Subcutaneous abdominal adipose tissue (tissue), 5 donors: ENCODE measurements around the gene TATDN2.

ENCODE experiments used
- H3K27ac ChIP-seq: one replicate; pipeline ENCODE4 v1.7.0; 2013; ENCODE audit warnings: low read depth, mild to moderate bottlenecking, inconsistent platforms, low read length, moderate library complexity
- H3K27me3 ChIP-seq, 5 donors: one replicate each; pipeline ENCODE4 v1.7.0; 2013; ENCODE audit warnings: low read length in 5 of 5, inconsistent platforms in 1 of 5; ENCODE audit not compliant: control insufficient read depth in 5 of 5, insufficient read depth in 4 of 5
- H3K36me3 ChIP-seq, 5 donors: one replicate each; pipeline ENCODE4 v1.7.0; 2013; ENCODE audit warnings: low read length in 5 of 5; ENCODE audit not compliant: control insufficient read depth in 5 of 5, insufficient read depth in 5 of 5
- H3K4me1 ChIP-seq, 5 donors: one replicate each; pipeline ENCODE4 v1.7.0; 2013; ENCODE audit warnings: low read length in 5 of 5, mild to moderate bottlenecking in 3 of 5, moderate library complexity in 1 of 5; ENCODE audit not compliant: control insufficient read depth in 5 of 5, insufficient read depth in 5 of 5
- H3K4me3 ChIP-seq, 5 donors: one replicate each; pipeline ENCODE4 v1.7.0; 2013; ENCODE audit warnings: low read length in 5 of 5, low read depth in 1 of 5
- H3K9ac ChIP-seq, 5 donors: one replicate each; pipeline ENCODE4 v1.7.0; 2013; ENCODE audit warnings: low read length in 5 of 5, mild to moderate bottlenecking in 4 of 5, moderate library complexity in 3 of 5
- H3K9me3 ChIP-seq, 5 donors: one replicate each; pipeline ENCODE4 v1.7.0; 2013; ENCODE audit warnings: low read length in 5 of 5; ENCODE audit not compliant: control insufficient read depth in 5 of 5
- donor health status: healthy.
- donor health status: healthy.
- donor health status: healthy.
- donor health status: healthy.
- donor health status: healthy.

Gene TATDN2

DNA sequence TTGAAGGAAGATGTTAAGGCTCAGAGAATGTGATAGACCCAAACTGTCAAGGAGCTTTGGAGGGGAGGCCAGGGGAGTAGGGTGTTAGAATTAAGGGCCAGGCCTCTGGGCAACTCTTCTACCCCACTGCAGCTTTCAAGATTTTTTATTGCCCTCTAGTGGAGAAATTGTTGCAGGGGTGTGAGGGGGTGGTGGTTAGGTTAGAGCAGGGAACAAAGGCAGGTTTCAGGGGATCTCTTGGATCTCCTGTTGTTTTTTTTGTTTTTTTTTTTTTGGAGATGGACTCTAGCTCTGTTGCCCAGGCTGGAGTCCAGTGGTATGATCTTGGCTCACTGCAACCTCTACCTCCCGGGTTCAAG lies 74.1 kb downstream of the TATDN2 start:
- Histone ChIP-seq H3K9ac (no peak overlapping the region), H3K9me3 (no peaks in the 10 kb centered on the region), H3K4me3 (no peak overlapping the region), H3K4me1 (peaks cover 2 to 27% (median 20%) of the 10 kb centered on the region in 5 donors), H3K36me3 (peaks cover 0 to 15% (median 14%) of the 10 kb centered on the region in 5 donors), H3K27ac (no peak overlapping the region), H3K27me3 (peaks cover 0 to 5% (median 0%) of the 10 kb centered on the region in 5 donors)

DNA sequence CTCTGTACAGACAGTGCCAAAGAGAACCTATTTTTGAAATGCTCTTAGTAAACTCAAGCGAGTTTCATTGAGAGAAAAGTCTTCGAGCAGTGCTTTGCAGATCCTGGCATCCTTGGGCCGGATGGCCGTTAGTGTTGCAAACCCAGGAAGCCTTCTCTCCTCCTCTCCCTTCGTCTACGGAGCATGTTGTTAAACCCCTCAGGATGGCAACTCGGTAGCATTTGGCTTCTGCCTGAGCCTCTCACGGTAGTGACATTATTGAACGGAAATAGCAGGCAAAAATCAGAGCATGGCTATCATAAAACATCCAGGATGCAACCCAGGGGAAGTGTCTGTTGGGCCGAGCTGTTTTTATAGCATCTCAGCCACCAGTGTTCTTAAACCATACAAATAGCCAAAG lies 79.3 kb downstream of the TATDN2 start:
- peaks cover 0 to 8% (median 0%) of the 10 kb centered on the region in 5 donors for H3K4me1 ChIP-seq
- H3K36me3 ChIP-seq = no peaks in the 10 kb centered on the region
- no peak overlapping the region for H3K9ac ChIP-seq
- no peaks in the 10 kb centered on the region for H3K9me3 ChIP-seq
- peaks cover 7 to 30% (median 24%) of the 10 kb centered on the region in 5 donors for H3K27me3 ChIP-seq
- H3K4me3 ChIP-seq = no peak overlapping the region
- H3K27ac ChIP-seq = no peak overlapping the region

DNA sequence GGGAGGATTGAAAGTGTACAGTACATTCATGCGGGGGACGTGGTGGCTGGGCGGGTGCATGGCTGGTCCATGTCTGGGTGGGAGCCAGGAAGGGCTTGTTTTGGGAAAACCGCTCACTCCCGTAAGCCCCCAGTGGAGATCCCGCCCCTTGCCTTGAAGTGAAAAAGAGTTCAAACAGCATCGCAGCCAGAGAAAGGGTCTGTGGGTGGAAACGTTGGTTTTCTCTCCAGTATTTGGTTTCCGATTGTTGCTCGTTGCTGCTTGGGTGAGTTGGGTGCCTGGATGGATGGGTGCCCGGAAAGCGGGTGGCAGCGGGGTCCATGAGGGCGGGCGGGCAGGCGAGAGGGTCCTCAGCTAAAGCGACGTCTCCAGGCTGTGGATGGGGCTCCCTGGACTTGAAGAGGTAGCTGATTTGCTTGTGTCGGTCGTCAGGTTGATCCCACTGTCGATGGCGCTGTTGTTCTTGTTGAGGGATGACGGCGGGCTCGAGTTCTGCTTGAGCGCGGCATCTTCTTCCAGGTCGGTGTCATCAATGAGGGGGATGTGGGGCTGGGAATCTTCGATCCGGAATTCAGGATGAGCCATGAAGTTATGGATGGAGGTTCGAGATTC lies 80.3 kb downstream of the TATDN2 start:
- H3K9ac ChIP-seq = no peak overlapping the region
- H3K9me3 ChIP-seq = no peaks in the 10 kb centered on the region
- peaks cover 0 to 8% (median 0%) of the 10 kb centered on the region in 5 donors for H3K4me1 ChIP-seq
- H3K4me3 ChIP-seq = no peak overlapping the region
- H3K27ac ChIP-seq = no peak overlapping the region
- no peaks in the 10 kb centered on the region for H3K36me3 ChIP-seq
- H3K27me3 ChIP-seq = peaks cover 7 to 30% (median 24%) of the 10 kb centered on the region in 5 donors

DNA sequence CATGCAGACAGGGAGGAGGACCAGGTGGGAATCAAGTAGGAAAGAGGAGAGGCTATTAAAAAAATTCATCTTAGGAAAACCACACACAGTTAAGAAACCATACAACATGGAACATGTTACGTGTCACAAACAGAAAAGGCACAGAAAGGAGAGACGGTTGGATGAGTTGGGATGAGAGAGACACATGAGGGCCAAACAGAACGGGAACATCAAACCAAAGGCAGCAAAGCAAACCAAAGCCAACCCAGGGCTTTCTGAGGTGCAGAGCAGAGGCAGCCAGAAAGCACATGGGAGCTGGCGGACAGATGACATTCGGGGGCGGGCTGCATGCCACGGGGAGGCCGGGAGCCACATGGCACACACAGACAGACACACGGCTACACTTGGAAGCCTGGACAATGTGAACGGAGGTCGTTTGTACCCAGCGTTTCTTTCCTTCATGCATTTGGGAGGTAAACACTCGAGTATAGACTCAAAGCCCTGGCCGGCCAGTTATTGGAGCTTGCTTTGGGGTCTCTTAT lies 81.3 kb downstream of the TATDN2 start:
- Histone ChIP-seq H3K27ac (no peak overlapping the region), H3K9ac (no peak overlapping the region), H3K4me3 (no peak overlapping the region), H3K36me3 (no peaks in the 10 kb centered on the region), H3K27me3 (peaks cover 7 to 30% (median 24%) of the 10 kb centered on the region in 5 donors), H3K9me3 (no peaks in the 10 kb centered on the region), H3K4me1 (peaks cover 0 to under 1% (median 0%) of the 10 kb centered on the region in 5 donors)

DNA sequence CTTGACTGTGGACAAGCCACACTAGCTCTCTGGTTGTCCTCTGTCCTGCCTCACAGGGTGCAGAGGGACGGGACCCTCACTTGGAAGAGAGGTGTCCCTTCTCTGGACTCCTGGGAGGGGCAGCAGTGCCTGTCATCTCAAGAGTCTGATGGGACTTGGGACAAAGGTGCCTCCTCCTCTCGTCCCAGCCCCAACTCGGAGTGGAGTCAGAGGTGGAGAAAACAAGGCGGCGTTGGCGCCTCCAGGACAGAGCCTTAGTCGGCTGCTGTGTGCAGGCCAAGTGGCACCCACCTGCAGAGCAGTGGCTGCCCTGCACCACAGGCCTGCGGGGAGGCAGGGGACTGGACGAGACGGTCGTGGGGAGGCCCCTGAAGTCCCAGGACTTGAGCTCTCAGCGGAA lies 82.1 kb downstream of the TATDN2 start:
- Histone ChIP-seq H3K9ac (no peak overlapping the region), H3K36me3 (no peaks in the 10 kb centered on the region), H3K27me3 (peaks cover 7 to 30% (median 24%) of the 10 kb centered on the region in 5 donors), H3K4me3 (no peak overlapping the region), H3K4me1 (no peaks in the 10 kb centered on the region), H3K9me3 (no peaks in the 10 kb centered on the region), H3K27ac (no peak overlapping the region)
